Measurements from ENCODE around the gene FNBP1L.

Gene FNBP1L

GRCh38 chr1:93567255-93567918 is 119.5 kb downstream of the FNBP1L start:
- in situ Hi-C loops (cut with HindIII; ENCODE audit: low sequenced_read_pairs): no loop called here

- in situ Hi-C loops (cut with HindIII; ENCODE audit: low sequenced_read_pairs): no loop called here
Measured at GRCh38 chr1:93569489-93569888, 121.6 kb downstream of the FNBP1L start.

DNA sequence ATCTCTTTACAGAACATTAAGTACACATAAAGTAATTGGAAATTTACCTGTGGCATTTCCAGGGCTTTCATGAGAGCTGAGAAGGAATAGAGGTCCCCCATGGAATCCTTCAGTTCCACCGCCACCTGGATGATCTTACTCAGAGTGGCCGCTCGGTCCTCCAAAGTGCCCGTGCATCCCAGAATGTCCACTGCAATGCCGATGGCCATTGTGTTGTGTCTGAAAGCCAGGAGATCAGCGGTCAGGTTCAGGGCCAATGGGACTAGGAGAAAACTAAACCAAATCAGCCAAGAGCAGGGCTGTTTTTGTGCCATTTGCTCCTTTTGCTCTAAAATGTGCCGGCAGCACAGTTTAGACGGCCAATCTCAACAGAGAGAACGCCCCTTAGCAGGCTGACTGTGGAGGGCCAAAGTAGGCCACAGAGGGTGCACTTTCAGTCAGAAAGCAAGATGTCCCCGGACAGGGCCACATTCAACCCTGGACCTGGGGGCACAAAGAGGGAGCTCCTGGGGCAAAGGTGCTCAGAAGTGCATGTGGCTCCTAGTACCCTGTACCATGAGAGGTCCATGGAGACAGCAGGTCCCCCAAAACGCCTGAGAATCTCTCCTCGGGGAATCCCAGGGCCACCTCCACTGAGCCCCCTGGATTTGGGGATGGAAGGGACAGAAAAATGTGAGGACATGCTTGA is 123.8 kb downstream of the FNBP1L start:
- in situ Hi-C loops (cut with HindIII; ENCODE audit: low sequenced_read_pairs): no loop called here

DNA sequence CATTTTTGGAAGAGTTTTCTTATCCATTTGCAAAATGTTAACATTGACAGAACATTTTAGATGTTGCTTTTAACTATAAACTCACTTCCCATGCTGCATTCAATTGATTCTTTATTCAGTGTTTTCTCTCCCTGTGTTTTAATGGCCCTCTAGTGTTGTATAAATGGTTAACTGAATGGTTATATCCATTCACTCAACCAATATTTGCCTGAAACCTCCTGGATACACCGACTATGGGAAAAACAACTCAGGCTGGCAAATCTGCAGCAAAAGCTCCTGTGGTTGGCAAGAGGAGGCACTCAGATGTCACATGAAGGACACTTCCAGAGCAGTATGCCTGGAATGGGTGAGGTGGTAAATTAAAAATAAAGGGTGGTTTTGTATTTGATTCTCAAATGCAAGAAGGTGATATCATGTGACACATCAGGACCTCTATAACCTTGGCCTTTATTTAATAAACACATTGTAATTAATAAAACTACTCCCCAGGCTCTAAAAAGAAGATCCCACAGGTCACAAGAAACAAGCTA is 126.1 kb downstream of the FNBP1L start:
- in situ Hi-C loops (cut with HindIII; ENCODE audit: low sequenced_read_pairs): no loop called here

GRCh38 chr1:93574511-93574910 is 126.6 kb downstream of the FNBP1L start:
- in situ Hi-C loops (cut with HindIII; ENCODE audit: low sequenced_read_pairs): no loop called here

DNA sequence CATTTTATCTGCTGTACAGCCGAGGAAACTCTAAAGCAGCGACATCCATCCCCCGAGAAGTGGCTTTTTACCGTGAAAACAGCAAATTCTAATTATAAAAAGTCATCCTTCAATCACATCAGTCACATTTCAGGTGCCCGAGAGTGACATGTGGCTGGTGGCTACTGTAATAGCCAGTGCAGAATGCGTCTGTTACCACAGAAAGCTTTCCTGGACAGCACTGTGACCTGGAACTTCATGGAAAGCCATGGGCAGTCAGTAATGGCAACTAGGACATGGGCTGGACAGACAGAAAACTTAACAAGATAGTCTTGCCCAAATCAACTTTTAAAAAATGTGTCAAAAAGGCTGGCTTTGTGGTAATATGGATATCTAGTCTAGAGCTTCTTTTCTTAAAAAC is 127.1 kb downstream of the FNBP1L start:
- in situ Hi-C loops (cut with HindIII; ENCODE audit: low sequenced_read_pairs): no loop called here

GRCh38 chr1:93575621-93576284 is 127.8 kb downstream of the FNBP1L start:
- in situ Hi-C loops (cut with HindIII; ENCODE audit: low sequenced_read_pairs): no loop called here

- in situ Hi-C loops (cut with HindIII; ENCODE audit: low sequenced_read_pairs): no loop called here
Measured at GRCh38 chr1:93576346-93576745, 128.4 kb downstream of the FNBP1L start.

DNA sequence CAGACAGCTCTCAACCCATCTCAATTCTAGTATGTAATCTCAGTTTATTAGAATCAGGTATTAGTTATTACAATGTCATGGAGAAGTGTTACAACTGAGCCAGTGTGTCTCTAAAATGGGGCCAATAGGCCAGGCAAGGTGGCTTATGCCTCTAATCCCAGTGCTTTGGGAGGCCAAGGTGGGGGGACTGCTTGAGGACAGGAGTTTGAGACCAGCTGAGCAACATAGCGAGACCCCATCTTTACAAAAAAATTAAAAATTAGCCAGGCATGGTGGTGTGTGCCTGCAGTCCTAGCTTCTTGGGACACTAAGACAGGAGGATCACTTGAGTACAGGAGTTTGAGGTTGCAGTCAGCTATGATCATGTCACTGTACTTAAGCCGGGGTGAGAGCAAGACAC is 128.8 kb downstream of the FNBP1L start:
- in situ Hi-C loops (cut with HindIII; ENCODE audit: low sequenced_read_pairs): no loop called here

- in situ Hi-C loops (cut with HindIII; ENCODE audit: low sequenced_read_pairs): no loop called here
Measured at GRCh38 chr1:93577536-93578432, 129.9 kb downstream of the FNBP1L start.

GRCh38 chr1:93578433-93578830 is 130.5 kb downstream of the FNBP1L start:
- in situ Hi-C loops (cut with HindIII; ENCODE audit: low sequenced_read_pairs): no loop called here

GRCh38 chr1:93578911-93579825 is 131.2 kb downstream of the FNBP1L start:
- in situ Hi-C loops (cut with HindIII; ENCODE audit: low sequenced_read_pairs): no loop called here

DNA sequence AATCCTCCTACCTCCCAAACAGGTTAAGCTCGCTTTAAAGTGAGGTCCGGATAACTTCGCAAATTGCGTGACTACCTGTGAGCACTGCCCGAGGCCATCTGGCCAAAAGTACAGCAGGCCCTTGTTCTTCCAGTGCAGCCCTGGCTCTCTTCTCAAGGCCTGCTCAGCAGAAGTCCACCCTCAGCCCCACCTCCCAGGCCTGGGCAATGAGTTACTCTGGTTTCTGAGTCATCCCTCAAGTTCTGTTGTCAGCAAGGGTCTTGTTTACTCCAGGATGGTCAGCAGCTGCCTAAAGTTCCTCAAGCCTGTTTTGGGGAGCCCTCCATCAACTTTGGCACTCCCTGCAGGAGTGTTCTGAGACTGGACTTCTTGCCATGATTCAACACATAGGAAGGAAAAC is 132.0 kb downstream of the FNBP1L start:
- in situ Hi-C loops (cut with HindIII; ENCODE audit: low sequenced_read_pairs): no loop called here

DNA sequence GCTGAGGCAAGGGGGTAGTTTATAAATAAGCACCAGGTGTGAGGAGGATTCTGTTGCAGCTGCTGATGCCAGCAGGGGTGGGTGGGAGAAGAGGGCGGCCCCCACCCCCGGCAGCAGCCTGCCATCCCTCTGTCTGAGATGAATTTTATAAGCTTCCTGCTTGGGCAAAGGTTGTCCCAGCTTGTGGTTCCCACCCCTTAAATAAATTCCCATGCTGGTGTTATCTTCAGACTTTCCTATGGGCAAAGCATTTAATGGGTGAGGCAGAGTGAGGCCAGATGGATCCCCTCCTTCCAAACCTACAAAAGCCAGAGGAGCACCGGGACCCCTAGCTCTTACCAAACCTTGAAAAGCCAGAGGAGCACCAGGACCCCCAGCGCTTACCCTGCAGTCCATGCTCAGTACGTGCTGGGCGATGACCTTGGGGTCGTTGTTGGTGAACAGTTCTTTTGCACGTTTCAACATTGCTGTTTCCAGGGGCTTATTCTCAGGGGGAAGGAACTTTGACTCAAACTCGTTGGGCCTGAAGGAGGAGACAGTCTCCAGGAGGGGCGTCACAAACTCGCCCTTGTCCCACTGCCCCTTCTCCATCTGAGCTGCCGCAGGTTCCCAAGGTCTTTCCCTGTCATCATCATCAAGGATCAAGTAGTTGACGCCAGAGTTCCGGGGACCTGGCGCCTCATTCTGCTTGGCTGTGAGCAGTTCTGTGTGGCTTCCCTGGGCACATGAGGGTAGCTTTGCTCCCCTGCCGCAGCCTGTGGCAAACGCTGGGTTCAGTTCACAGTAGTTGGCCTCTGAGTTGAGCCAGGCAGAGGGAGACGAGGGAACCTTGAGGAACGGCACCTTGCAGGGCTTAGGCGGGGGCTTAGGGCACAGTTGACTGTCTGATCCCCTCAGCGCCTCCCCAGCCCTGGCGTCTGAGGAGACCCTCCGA is 134.3 kb downstream of the FNBP1L start:
- in situ Hi-C loops (cut with HindIII; ENCODE audit: low sequenced_read_pairs): no loop called here

GRCh38 chr1:93584261-93585003 is 136.5 kb downstream of the FNBP1L start:
- in situ Hi-C loops (cut with HindIII; ENCODE audit: low sequenced_read_pairs): no loop called here

DNA sequence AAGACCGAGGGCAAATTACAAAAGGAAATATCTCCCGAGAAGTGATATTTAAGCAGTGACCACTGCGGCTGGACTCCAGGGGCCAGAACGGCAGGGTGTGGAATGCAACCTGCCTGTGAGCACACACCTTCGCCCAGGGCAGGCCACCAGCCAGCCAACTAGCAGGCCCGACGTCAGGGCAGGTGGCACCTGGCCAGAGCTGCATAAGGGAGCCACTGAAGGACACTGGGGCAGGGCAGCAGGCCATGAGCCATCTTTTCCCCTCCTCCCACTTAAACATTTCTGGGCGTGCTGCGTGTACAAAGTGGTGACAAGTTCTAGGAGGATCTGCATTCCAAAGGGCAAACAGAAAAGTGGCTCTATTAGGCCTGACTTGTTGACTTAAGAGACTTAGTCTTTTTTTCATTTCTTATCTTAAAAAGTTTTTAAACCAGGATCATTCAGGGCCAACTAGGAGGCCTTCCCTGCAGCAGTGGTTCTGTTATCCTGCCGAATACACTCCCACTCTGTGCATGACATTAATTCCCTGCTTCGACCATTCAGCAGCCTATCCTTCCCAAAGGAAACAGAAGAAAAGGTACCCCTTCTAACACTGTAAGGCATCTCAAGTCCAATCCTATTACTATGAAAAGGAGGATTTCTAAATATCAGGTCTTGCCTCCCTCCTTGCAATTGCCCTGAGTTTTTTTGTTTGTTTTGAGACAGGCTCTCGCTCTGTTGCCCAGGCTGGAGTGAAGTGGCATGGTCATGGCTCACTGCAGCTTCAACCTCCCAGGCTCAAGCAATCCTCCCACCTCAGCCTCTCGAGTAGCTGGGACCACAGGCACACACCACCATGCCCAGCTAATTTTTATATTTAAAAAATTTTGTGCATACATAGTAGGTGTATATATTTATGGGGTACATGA is 137.4 kb downstream of the FNBP1L start:
- in situ Hi-C loops (cut with HindIII; ENCODE audit: low sequenced_read_pairs): no loop called here

DNA sequence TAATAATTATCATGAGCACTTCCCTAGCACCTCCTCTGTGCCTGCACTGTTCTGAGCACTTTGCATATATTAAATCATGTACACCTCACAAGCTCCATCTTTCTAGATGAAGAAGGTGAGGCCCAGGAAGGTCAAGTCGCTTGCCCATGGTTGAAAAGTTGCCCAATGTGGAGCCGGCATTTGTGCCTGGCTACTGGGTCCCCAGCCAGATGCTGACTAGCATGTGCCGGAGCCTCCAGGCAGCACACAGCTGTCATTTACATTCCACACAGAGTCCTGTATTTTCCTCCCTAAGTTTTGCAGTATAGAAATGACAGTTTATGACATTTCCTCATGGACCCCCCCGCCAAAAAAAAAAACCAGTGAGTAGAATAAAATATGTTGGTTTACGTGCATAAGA is 139.4 kb downstream of the FNBP1L start:
- in situ Hi-C loops (cut with HindIII; ENCODE audit: low sequenced_read_pairs): no loop called here

All from DLD1 (cell line).